SK-N-SH treated with all-trans-retinoic acid at 6 μM for 48 hours (cell line): ENCODE measurements around the gene PLEKHA4.

Source experiments
- ATAC-seq: fragments of 200-7000 bp; cut with Tn5 transposase; 3 replicates; pipeline ENCODE4 v1.9.1; 2020; ENCODE audit warnings: mild to moderate bottlenecking, moderate library complexity
- ARNTL ChIP-seq: fragments of 450-650 bp; formaldehyde crosslinking; IDR thresholded peaks from 2 replicates; pipeline ENCODE4 v1.5.0; 2020; ENCODE audit warnings: low read depth, mild to moderate bottlenecking, moderate library complexity, borderline replicate concordance
- CSDC2 ChIP-seq: fragments of 250-450 bp; sonication (Bioruptor Pico); IDR thresholded peaks from 2 replicates; pipeline ENCODE4 v1.5.0; 2020; ENCODE audit warnings: mild to moderate bottlenecking, moderate library complexity
- ESRRG ChIP-seq: fragments of 250-450 bp; sonication (Bioruptor Pico); IDR thresholded peaks from 2 replicates; pipeline ENCODE4 v1.6.1; 2021; ENCODE audit warnings: mild to moderate bottlenecking
- ISL1 ChIP-seq: fragments of 250-450 bp; sonication (Bioruptor Pico); IDR thresholded peaks from 2 replicates; pipeline ENCODE4 v2.1.2; 2022; ENCODE audit warnings: mild to moderate bottlenecking, moderate library complexity
- OSR1 ChIP-seq: fragments of 250-450 bp; sonication (Bioruptor Pico); IDR thresholded peaks from 2 replicates; pipeline ENCODE4 v1.8.0; 2022; ENCODE audit warnings: moderate library complexity, mild to moderate bottlenecking, inconsistent platforms
- RARB ChIP-seq: fragments of 250-450 bp; sonication (Bioruptor Pico); IDR thresholded peaks from 2 replicates; pipeline ENCODE4 v1.8.0; 2021; ENCODE audit warnings: mild to moderate bottlenecking, moderate library complexity
- SNAI2 ChIP-seq: fragments of 250-450 bp; sonication (Bioruptor Pico); IDR thresholded peaks from 2 replicates; pipeline ENCODE4 v1.5.0; 2020; ENCODE audit warnings: mild to moderate bottlenecking, moderate library complexity
- TCF4 ChIP-seq: fragments of 250-450 bp; sonication (Bioruptor Pico); IDR thresholded peaks from 2 replicates; pipeline ENCODE4 v1.8.0; 2021; ENCODE audit warnings: mild to moderate bottlenecking, moderate library complexity, borderline replicate concordance
- TOX ChIP-seq: fragments of 250-450 bp; sonication (Bioruptor Pico); IDR thresholded peaks from 2 replicates; pipeline ENCODE4 v1.8.0; 2021; ENCODE audit warnings: mild to moderate bottlenecking, moderate library complexity, borderline replicate concordance
- ZC3H10 ChIP-seq: fragments of 250-450 bp; sonication (Bioruptor Pico); IDR thresholded peaks from 2 replicates; pipeline ENCODE4 v1.5.1; 2021; ENCODE audit warnings: mild to moderate bottlenecking, moderate library complexity
- ZFP3 ChIP-seq: fragments of 250-450 bp; sonication (Bioruptor Pico); IDR thresholded peaks from 2 replicates; pipeline ENCODE4 v1.5.0; 2020; ENCODE audit warnings: mild to moderate bottlenecking, moderate library complexity
- ZFP30 ChIP-seq: fragments of 450-650 bp; formaldehyde crosslinking; IDR thresholded peaks from 2 replicates; pipeline ENCODE4 v1.5.0; 2022; ENCODE audit warnings: mild to moderate bottlenecking, moderate library complexity
- ZNF565 ChIP-seq: fragments of 450-650 bp; formaldehyde crosslinking; conservative IDR thresholded peaks from 2 replicates; pipeline ENCODE4 v1.5.0; 2020; ENCODE audit warnings: low read depth, mild to moderate bottlenecking, moderate library complexity
- ZNF70 ChIP-seq: fragments of 450-650 bp; formaldehyde crosslinking; IDR thresholded peaks from 2 replicates; pipeline ENCODE4 v1.5.0; 2020; ENCODE audit warnings: mild to moderate bottlenecking, moderate library complexity
- TF ChIP-seq, protein P1 (sequence below): fragments of 250-450 bp; sonication (Bioruptor Pico); IDR thresholded peaks from 2 replicates; pipeline ENCODE4 v1.8.0; 2020; ENCODE audit warnings: mild to moderate bottlenecking, moderate library complexity, borderline replicate concordance
- TF ChIP-seq, protein P2 (sequence below): fragments of 250-450 bp; sonication (Bioruptor Pico); IDR thresholded peaks from 2 replicates; pipeline ENCODE4 v1.5.0; 2020; ENCODE audit warnings: mild to moderate bottlenecking, moderate library complexity
- TF ChIP-seq, protein P3 (sequence below): fragments of 250-450 bp; sonication (Bioruptor Pico); IDR thresholded peaks from 2 replicates; pipeline ENCODE4 v1.8.0; 2021; ENCODE audit warnings: low read depth, mild to moderate bottlenecking, moderate library complexity, borderline replicate concordance
- TF ChIP-seq, protein P4 (sequence below): fragments of 250-450 bp; sonication (Bioruptor Pico); IDR thresholded peaks from 2 replicates; pipeline ENCODE4 v1.5.1; 2020; ENCODE audit warnings: low read depth, mild to moderate bottlenecking, moderate library complexity
- TF ChIP-seq, protein P5 (sequence below): fragments of 250-450 bp; sonication (Bioruptor Pico); IDR thresholded peaks from 2 replicates; pipeline ENCODE4 v1.5.1; 2021; ENCODE audit warnings: mild to moderate bottlenecking, moderate library complexity

Gene PLEKHA4

DNA sequence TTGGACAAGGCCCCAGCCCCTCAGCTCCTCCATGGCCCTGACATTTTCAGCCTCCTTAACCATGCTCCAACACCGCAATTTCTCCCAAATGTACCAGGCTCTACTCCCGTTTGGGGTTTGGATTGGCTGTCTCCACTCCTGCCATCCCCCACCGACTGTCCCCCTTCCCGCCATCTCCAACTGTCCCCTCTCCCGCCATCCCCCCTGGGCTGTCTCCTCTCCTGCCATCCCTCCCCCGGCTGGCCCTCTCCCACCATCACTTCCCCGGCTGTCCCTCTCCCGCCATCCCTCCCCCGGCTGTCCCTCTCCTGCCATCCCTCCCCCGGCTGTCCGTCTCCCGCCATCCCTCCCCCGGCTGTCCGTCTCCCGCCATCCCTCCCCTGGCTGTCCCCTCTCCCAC lies 63.0 kb downstream of the PLEKHA4 start:
- TF ChIP-seq OSR1 (CRISPR knock-in tag): no peak
- TF ChIP-seq ZFP3 (CRISPR knock-in tag): no peak
- no peak for TF ChIP-seq RARB
- TF ChIP-seq, protein P1, sequence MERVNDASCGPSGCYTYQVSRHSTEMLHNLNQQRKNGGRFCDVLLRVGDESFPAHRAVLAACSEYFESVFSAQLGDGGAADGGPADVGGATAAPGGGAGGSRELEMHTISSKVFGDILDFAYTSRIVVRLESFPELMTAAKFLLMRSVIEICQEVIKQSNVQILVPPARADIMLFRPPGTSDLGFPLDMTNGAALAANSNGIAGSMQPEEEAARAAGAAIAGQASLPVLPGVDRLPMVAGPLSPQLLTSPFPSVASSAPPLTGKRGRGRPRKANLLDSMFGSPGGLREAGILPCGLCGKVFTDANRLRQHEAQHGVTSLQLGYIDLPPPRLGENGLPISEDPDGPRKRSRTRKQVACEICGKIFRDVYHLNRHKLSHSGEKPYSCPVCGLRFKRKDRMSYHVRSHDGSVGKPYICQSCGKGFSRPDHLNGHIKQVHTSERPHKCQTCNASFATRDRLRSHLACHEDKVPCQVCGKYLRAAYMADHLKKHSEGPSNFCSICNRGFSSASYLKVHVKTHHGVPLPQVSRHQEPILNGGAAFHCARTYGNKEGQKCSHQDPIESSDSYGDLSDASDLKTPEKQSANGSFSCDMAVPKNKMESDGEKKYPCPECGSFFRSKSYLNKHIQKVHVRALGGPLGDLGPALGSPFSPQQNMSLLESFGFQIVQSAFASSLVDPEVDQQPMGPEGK (CRISPR knock-in tag): no peak
- TF ChIP-seq, protein P2, sequence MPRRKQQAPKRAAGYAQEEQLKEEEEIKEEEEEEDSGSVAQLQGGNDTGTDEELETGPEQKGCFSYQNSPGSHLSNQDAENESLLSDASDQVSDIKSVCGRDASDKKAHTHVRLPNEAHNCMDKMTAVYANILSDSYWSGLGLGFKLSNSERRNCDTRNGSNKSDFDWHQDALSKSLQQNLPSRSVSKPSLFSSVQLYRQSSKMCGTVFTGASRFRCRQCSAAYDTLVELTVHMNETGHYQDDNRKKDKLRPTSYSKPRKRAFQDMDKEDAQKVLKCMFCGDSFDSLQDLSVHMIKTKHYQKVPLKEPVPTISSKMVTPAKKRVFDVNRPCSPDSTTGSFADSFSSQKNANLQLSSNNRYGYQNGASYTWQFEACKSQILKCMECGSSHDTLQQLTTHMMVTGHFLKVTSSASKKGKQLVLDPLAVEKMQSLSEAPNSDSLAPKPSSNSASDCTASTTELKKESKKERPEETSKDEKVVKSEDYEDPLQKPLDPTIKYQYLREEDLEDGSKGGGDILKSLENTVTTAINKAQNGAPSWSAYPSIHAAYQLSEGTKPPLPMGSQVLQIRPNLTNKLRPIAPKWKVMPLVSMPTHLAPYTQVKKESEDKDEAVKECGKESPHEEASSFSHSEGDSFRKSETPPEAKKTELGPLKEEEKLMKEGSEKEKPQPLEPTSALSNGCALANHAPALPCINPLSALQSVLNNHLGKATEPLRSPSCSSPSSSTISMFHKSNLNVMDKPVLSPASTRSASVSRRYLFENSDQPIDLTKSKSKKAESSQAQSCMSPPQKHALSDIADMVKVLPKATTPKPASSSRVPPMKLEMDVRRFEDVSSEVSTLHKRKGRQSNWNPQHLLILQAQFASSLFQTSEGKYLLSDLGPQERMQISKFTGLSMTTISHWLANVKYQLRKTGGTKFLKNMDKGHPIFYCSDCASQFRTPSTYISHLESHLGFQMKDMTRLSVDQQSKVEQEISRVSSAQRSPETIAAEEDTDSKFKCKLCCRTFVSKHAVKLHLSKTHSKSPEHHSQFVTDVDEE: no peak
- no peak for TF ChIP-seq ZNF565
- TF ChIP-seq ISL1: no peak
- no peak for TF ChIP-seq TCF4
- ATAC-seq: no peak

DNA sequence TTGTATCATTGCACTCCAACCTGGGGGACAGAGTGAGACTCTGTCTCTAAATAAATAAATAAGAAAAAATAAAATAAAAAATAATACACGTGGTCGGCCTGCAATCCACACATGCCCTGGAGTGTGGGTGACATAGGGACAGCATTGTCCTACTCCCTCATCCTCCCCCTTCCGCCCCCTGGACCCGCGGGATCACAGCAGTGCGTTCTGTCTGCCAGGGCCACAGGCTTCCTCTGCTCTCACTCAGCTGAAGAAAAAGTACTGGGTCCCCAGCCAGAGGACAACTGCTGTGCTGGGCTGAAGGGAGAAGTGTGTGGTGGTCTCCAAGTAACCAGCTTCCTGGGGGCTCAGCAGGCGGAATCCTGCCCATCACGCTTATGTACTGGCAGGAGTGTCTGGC lies 63.9 kb downstream of the PLEKHA4 start:
- ATAC-seq: no peak
- no peak for TF ChIP-seq ZNF565
- TF ChIP-seq, protein P1 (CRISPR knock-in tag): no peak
- TF ChIP-seq, protein P2: no peak
- no peak for TF ChIP-seq ESRRG
- TF ChIP-seq ZNF70 (CRISPR knock-in tag): no peak
- TF ChIP-seq CSDC2 (CRISPR knock-in tag): no peak
- TF ChIP-seq, protein P3, sequence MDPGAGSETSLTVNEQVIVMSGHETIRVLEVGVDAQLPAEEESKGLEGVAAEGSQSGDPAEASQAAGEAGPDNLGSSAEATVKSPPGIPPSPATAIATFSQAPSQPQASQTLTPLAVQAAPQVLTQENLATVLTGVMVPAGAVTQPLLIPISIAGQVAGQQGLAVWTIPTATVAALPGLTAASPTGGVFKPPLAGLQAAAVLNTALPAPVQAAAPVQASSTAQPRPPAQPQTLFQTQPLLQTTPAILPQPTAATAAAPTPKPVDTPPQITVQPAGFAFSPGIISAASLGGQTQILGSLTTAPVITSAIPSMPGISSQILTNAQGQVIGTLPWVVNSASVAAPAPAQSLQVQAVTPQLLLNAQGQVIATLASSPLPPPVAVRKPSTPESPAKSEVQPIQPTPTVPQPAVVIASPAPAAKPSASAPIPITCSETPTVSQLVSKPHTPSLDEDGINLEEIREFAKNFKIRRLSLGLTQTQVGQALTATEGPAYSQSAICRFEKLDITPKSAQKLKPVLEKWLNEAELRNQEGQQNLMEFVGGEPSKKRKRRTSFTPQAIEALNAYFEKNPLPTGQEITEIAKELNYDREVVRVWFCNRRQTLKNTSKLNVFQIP (CRISPR knock-in tag): no peak
- TF ChIP-seq, protein P4, sequence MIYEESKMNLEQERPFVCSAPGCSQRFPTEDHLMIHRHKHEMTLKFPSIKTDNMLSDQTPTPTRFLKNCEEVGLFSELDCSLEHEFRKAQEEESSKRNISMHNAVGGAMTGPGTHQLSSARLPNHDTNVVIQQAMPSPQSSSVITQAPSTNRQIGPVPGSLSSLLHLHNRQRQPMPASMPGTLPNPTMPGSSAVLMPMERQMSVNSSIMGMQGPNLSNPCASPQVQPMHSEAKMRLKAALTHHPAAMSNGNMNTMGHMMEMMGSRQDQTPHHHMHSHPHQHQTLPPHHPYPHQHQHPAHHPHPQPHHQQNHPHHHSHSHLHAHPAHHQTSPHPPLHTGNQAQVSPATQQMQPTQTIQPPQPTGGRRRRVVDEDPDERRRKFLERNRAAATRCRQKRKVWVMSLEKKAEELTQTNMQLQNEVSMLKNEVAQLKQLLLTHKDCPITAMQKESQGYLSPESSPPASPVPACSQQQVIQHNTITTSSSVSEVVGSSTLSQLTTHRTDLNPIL: no peak
- no peak for TF ChIP-seq ZC3H10 (CRISPR knock-in tag)
- no peak for TF ChIP-seq ARNTL (CRISPR knock-in tag)
- no peak for TF ChIP-seq TOX (CRISPR knock-in tag)
- TF ChIP-seq, protein P5, sequence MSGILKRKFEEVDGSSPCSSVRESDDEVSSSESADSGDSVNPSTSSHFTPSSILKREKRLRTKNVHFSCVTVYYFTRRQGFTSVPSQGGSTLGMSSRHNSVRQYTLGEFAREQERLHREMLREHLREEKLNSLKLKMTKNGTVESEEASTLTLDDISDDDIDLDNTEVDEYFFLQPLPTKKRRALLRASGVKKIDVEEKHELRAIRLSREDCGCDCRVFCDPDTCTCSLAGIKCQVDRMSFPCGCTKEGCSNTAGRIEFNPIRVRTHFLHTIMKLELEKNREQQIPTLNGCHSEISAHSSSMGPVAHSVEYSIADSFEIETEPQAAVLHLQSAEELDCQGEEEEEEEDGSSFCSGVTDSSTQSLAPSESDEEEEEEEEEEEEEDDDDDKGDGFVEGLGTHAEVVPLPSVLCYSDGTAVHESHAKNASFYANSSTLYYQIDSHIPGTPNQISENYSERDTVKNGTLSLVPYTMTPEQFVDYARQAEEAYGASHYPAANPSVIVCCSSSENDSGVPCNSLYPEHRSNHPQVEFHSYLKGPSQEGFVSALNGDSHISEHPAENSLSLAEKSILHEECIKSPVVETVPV (CRISPR knock-in tag): no peak
- TF ChIP-seq TCF4: no peak
- no peak for TF ChIP-seq ZFP30
- no peak for TF ChIP-seq SNAI2 (CRISPR knock-in tag)
- no peak for TF ChIP-seq ZFP3 (CRISPR knock-in tag)
- TF ChIP-seq RARB: no peak
- TF ChIP-seq, all 23 proteins: peak for 0
